HG02588 (cell line): ENCODE measurements around the gene SELPLG.
"Not testable (repeated sequence)": the region's sequence is repeated elsewhere in the genome, so short reads cannot be mapped to it uniquely, and the experiment has no call there.

Experiments
- ATAC-seq: cut with Tn5 transposase; IDR thresholded peaks from one replicate; pipeline ENCODE4 v1.9.1; 2021; ENCODE audit warnings: mild to moderate bottlenecking, moderate library complexity; ENCODE audit not compliant: unreplicated experiment

Gene SELPLG

GRCh38 chr12:108592033-108592909, 41.4 kb downstream of the SELPLG start:
- ATAC-seq = no peak

GRCh38 chr12:108591267-108591980, 42.3 kb downstream of the SELPLG start:
- ATAC-seq = no peak

GRCh38 chr12:108590463-108590862, 43.2 kb downstream of the SELPLG start:
- ATAC-seq = not testable (repeated sequence)

GRCh38 chr12:108589840-108590229, 43.9 kb downstream of the SELPLG start:
- no peak for ATAC-seq

GRCh38 chr12:108589028-108589839, 44.5 kb downstream of the SELPLG start:
- no peak for ATAC-seq

GRCh38 chr12:108587826-108588225, 45.9 kb downstream of the SELPLG start:
- no peak for ATAC-seq

- ATAC-seq = no peak
Measured at GRCh38 chr12:108586306-108586705, 47.4 kb downstream of the SELPLG start.

GRCh38 chr12:108585864-108586263, 47.8 kb downstream of the SELPLG start:
- ATAC-seq = no peak

GRCh38 chr12:108584456-108585065, 49.1 kb downstream of the SELPLG start:
- no peak for ATAC-seq

- ATAC-seq = no peak
Measured at GRCh38 chr12:108583991-108584390, 49.7 kb downstream of the SELPLG start.

- no peak for ATAC-seq
Measured at GRCh38 chr12:108582978-108583770, 50.5 kb downstream of the SELPLG start.

GRCh38 chr12:108582509-108582908, 51.2 kb downstream of the SELPLG start:
- no peak for ATAC-seq

GRCh38 chr12:108581311-108582227, 52.1 kb downstream of the SELPLG start:
- ATAC-seq = no peak

- ATAC-seq = no peak
Measured at GRCh38 chr12:108580531-108580930, 53.2 kb downstream of the SELPLG start.

GRCh38 chr12:108578813-108579212, 54.9 kb downstream of the SELPLG start:
- no peak for ATAC-seq

- ATAC-seq = no peak
Measured at GRCh38 chr12:108578264-108578663, 55.4 kb downstream of the SELPLG start.

- ATAC-seq = no peak
Measured at GRCh38 chr12:108577458-108577857, 56.2 kb downstream of the SELPLG start.

- no peak for ATAC-seq
Measured at GRCh38 chr12:108576660-108577234, 56.9 kb downstream of the SELPLG start.
